Stomach (tissue), 9 donors: Measurements from ENCODE around the gene ATP5PD. TPM values are rescaled to one million over a fixed set of nuclear protein-coding genes. Genes with fewer than 3 reads are reported as not detected.

Experiments used
- DNase-seq, 2 donors: peaks; one replicate each; pipeline versions ENCODE4 v3.0.0 to v3.0.0-alpha.2; 2013 to 2019
- H3K27ac ChIP-seq, 5 donors: fragments of 200-600 bp in 4 of 5; sonication (generic) in 4 of 5; one replicate each; pipeline ENCODE4 v1.5.1; 2013 to 2019; ENCODE audit warnings: mild to moderate bottlenecking in 1 of 5, moderate library complexity in 1 of 5
- H3K27me3 ChIP-seq, 3 donors: fragments of 200-600 bp; sonication (generic); one replicate each; pipeline ENCODE4 v1.5.1; 2017 to 2019; ENCODE audit warnings: mixed run types in 1 of 3
- H3K36me3 ChIP-seq, 4 donors: fragments of 200-600 bp; sonication (generic); 1 replicate in 3 of 4; 2 replicates in 1 of 4; pipeline ENCODE4 v1.5.1; 2016 to 2019
- H3K4me1 ChIP-seq, 4 donors: fragments of 200-600 bp; sonication (generic); one replicate each; pipeline ENCODE4 v1.5.1; 2016 to 2019
- H3K4me3 ChIP-seq, 4 donors: fragments of 200-600 bp; sonication (generic) in 3 of 4; one replicate each; pipeline ENCODE4 v1.5.1; 2016 to 2019; ENCODE audit warnings: mild to moderate bottlenecking in 1 of 4
- H3K9me3 ChIP-seq, 4 donors: fragments of 200-600 bp; sonication (generic); one replicate each; pipeline ENCODE4 v1.5.1; 2016 to 2019
- EP300 ChIP-seq: sonication (generic); formaldehyde crosslinking; IDR thresholded peaks from one replicate; pipeline ENCODE4 v1.6.1; 2017; ENCODE audit warnings: antibody characterized with exemption
- POLR2A ChIP-seq, 4 donors: fragments of 450-650 bp; IDR thresholded peaks; one replicate each; pipeline ENCODE4 v1.6.1; 2016; ENCODE audit warnings: antibody characterized with exemption in 4 of 4, control low read depth in 2 of 4, mild to moderate bottlenecking in 1 of 4, moderate library complexity in 1 of 4
- POLR2AphosphoS5 ChIP-seq, 3 donors: sonication (generic); formaldehyde crosslinking; IDR thresholded peaks; one replicate each; pipeline ENCODE4 v1.6.1; 2016; ENCODE audit warnings: antibody characterized with exemption in 3 of 3
- WGBS, 5 donors: extraction: QIAGEN DNeasy Blood & Tissue Kit in 3 of 5; methylation state at CpG; one replicate each; pipeline versions ENCODE4 v1.1.5 to v1.1.7; 2013 to 2018; 5-methylcytosine and 5-hydroxymethylcytosine counted together
- intact Hi-C: fragments of 100-400 bp; cut with DNase I; formaldehyde crosslinking; loops from one replicate; pipeline ENCODE4 v1.15.1; 2023; ENCODE audit warnings: low total_unique reads
- polyA plus RNA-seq, 3 donors: library from polyadenylated mRNA; stranded (reverse); fragments of 200-250 nt; gene quantifications; one replicate each; pipeline ENCODE4 v1.2.3, GENCODE V29; 2013
- total RNA-seq, 5 donors: library from RNA; depleted of rRNA; stranded (reverse); fragments of >200 nt; gene quantifications; one replicate each; pipeline versions ENCODE4 v1.1.0 to v1.2.3, GENCODE V29; 2014 to 2016
- TF ChIP-seq, protein P1 (sequence below), 7 experiments: fragments of 450-650 bp in 4 of 7; fragments of 200-600 bp in 3 of 7; sonication (generic) in 3 of 7; IDR thresholded peaks; one replicate each; pipeline ENCODE4 v1.5.1; 2016 to 2019; ENCODE audit warnings: antibody characterized with exemption in 7 of 7, control low read depth in 2 of 7, mild to moderate bottlenecking in 1 of 7
- donor health status: healthy with polysubstance abuse.
- donor health status: Bipolar disorder and iron deficiency.
- donor health status: healthy.

ATP5PD gene
- total and polyA plus RNA-seq, 8 donors = 77.0 to 681 (median 286) TPM

DNA sequence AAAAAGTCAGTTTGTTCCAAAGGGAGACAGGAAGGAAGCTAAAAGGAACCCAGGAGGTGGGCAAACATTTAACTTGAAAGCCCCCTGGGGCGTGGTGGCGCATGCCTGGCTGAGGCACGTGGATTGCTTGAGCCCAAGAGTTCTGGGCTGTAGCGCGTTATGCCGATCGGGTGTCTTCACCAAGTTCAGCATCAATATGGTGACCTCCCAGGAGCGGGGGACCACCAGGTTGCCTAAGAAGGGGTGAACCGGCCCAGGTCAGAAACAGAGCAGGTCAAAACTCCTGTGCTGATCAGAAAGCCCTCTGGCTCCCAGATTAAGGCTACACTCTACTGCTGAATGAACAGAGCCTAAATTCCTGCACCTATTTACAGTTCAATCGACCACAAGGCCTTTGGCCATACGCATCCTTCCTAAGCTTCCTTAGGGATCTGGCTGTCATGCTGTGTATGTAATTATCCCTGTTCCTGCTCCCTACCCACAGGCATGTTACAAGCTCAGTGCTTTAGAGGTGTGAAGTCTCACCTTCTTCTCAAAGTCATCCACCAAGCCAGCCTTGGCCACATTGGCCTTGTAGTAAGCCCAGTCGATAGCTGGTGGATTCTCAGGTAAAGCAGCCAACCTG lies 5.0 kb downstream of the ATP5PD start:
- H3K36me3 ChIP-seq = peaks cover 39 to 53% (median 47%) of the 10 kb centered on the region in 4 donors
- H3K27ac ChIP-seq = no peak overlapping the region
- no peaks in the 10 kb centered on the region for H3K9me3 ChIP-seq
- WGBS, 5 donors = 79 to 90% (median 83%) methylated on average over 11 to 12 of the region's 12 CpGs
- no peaks in the 10 kb centered on the region for H3K27me3 ChIP-seq
- peaks cover 7 to 23% (median 16%) of the 10 kb centered on the region in 4 donors for H3K4me1 ChIP-seq
- intact Hi-C loops = no loop called here
- TF ChIP-seq EP300 (no peak), POLR2A (IDR thresholded peaks at IDR 0.05) (no peak), POLR2AphosphoS5 (IDR thresholded peaks at IDR 0.05) (no peak)
- TF ChIP-seq, protein P1, sequence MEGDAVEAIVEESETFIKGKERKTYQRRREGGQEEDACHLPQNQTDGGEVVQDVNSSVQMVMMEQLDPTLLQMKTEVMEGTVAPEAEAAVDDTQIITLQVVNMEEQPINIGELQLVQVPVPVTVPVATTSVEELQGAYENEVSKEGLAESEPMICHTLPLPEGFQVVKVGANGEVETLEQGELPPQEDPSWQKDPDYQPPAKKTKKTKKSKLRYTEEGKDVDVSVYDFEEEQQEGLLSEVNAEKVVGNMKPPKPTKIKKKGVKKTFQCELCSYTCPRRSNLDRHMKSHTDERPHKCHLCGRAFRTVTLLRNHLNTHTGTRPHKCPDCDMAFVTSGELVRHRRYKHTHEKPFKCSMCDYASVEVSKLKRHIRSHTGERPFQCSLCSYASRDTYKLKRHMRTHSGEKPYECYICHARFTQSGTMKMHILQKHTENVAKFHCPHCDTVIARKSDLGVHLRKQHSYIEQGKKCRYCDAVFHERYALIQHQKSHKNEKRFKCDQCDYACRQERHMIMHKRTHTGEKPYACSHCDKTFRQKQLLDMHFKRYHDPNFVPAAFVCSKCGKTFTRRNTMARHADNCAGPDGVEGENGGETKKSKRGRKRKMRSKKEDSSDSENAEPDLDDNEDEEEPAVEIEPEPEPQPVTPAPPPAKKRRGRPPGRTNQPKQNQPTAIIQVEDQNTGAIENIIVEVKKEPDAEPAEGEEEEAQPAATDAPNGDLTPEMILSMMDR (IDR thresholded peaks at IDR 0.05) = no peak
- no peak for DNase-seq
- no peak overlapping the region for H3K4me3 ChIP-seq

DNA sequence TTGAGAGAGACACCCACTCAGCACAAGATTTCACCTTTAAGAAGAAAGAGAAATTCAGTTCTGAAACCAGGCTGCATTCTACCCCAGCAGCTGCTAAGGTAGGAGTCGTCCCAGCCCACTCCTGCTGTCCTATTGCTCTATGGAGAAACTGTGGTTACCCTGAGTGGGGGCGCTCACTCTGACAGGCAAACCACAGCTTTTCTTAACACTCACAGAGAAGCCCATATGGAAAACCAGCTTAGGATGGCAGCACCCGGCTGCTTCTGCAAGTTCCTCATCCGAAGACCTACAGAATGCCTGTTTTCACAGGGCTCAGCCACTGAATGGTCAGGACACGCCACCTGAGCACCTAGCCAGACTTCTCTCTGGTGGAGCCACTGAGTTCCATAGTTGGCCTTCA lies 7.5 kb downstream of the ATP5PD start:
- DNase-seq = no peak
- no peak for TF ChIP-seq EP300
- no peak overlapping the region for H3K27ac ChIP-seq
- no peaks in the 10 kb centered on the region for H3K9me3 ChIP-seq
- no peak overlapping the region for H3K4me3 ChIP-seq
- peaks cover 13 to 28% (median 24%) of the 10 kb centered on the region in 4 donors for H3K4me1 ChIP-seq
- 86 to 92% (median 88%) methylated on average over 5 of the region's 5 CpGs for whole genome bisulfite sequencing, 5 donors
- no peaks in the 10 kb centered on the region for H3K27me3 ChIP-seq
- intact Hi-C loops = no loop called here
- H3K36me3 ChIP-seq = peaks cover 39 to 53% (median 47%) of the 10 kb centered on the region in 4 donors

DNA sequence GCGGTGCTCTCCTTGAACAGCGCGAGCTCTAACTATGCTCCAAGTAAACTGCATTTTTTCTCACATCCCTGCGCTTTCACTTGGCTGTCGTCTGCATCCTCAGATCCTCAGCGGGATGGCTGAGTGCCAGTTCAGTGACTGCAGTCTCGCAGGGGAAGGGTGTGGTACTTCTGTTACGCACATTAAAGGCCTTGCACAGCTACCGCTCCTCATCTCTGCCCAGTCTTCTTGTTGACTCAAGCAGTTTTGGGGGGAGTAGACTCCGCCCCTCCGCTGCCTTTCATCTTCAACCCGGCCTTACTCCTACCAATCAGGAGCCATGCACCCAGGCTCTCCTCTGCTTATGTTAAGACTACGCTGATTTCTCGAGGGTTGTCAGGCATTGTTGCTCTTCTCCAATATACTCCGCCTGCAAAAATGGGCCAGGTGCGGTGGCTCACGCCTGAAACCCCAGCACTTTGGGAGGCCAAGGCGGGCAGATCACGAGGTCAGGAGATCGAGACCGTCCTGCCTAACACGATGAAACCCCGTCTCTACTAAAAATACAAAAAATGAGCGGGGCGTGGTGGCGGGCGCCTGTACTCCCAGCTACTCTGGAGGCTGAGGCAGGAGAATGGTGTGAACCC lies 10.0 kb downstream of the ATP5PD start:
- Histone ChIP-seq H3K4me3 (no peak overlapping the region), H3K27me3 (no peaks in the 10 kb centered on the region), H3K4me1 (peaks cover 28 to 53% (median 48%) of the 10 kb centered on the region in 4 donors), H3K36me3 (peaks cover 35 to 41% (median 39%) of the 10 kb centered on the region in 4 donors), H3K9me3 (no peaks in the 10 kb centered on the region), H3K27ac (peak overlapping the region; percentile 9 to 95 (median 90))
- DNase-seq = peak; percentile 85 to 89
- WGBS, 5 donors = 49 to 60% (median 55%) methylated on average over 27 of the region's 27 CpGs
- intact Hi-C loops = no loop called here
- TF ChIP-seq POLR2AphosphoS5 (IDR thresholded peaks at IDR 0.05) = peak in 2 of 3 donors; percentile 17 to 66
- TF ChIP-seq, protein P1 (IDR thresholded peaks at IDR 0.05) = no peak

DNA sequence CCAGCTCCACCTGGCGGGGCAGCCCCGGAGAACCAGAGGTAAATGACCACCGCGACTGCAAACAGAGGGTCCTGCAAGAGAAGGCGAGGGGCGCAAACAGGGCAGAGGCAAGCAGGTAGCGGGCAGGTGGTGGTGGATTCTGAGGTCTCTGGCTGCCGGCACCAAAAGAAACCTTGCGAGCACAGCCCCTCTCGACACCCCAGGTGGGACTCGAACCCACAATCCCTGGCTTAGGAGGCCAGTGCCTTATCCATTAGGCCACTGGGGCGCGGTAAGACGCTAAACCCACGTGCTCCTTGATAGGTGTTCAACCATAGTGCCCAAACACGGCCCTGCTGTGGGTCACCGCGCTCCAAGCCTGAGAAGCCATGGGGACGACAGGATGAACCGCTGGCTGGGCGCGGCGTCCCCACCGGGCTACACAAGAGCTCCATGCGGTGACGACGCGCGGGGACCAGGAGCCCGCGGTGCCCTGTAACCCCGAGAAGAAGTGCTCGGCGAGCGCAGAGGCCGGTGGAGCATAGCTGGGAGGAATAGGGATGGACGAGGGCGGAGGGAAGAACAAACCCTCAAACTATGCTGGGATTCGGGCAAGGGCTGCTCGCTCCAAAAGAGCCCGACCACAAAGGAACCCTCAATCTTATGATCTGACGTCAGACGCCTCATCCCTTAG lies 12.4 kb downstream of the ATP5PD start:
- Histone ChIP-seq H3K27ac (peak overlapping the region; percentile 86 to 95 (median 90)), H3K9me3 (peaks cover 0 to 9% (median 0%) of the 10 kb centered on the region in 4 donors), H3K36me3 (peaks cover 12 to 17% (median 15%) of the 10 kb centered on the region in 4 donors), H3K4me1 (peaks cover 28 to 54% (median 49%) of the 10 kb centered on the region in 4 donors), H3K27me3 (no peaks in the 10 kb centered on the region), H3K4me3 (peak overlapping the region; percentile 57 to 75 (median 66))
- TF ChIP-seq, protein P1 (IDR thresholded peaks at IDR 0.05) = peak in 1 of 7 experiments; percentile 8
- TF ChIP-seq POLR2A (IDR thresholded peaks at IDR 0.05) (no peak), EP300 (no peak), POLR2AphosphoS5 (IDR thresholded peaks at IDR 0.05) (peak in 1 of 3 donors; percentile 47)
- 1 to 2% (median 2%) methylated on average over 32 to 43 of the region's 43 CpGs for WGBS, 5 donors
- DNase-seq = peak; percentile 85 to 95
- intact Hi-C loops = no loop called here
